Prostate gland (tissue), 2 donors: Measurements from ENCODE around the gene MPIG6B. TPM values are rescaled to one million over a fixed set of nuclear protein-coding genes. Genes with fewer than 3 reads are reported as not detected.

Source experiments
- DNase-seq: peaks from one replicate; pipeline ENCODE4 v3.0.0-alpha.2; 2019; ENCODE audit warnings: low spot score
- H3K27ac ChIP-seq, 2 donors: fragments of 200-600 bp; sonication (generic); 2 replicates each; pipeline ENCODE4 v1.5.1; 2017 to 2019
- H3K27me3 ChIP-seq: fragments of 200-600 bp; sonication (generic); replicated peaks from 2 replicates; pipeline ENCODE4 v1.5.1; 2019; ENCODE audit not compliant: insufficient read depth
- H3K36me3 ChIP-seq, 2 donors: fragments of 200-600 bp; sonication (generic); 1 replicate in 1 of 2; 2 replicates in 1 of 2; pipeline versions ENCODE4 v1.5.1 to v1.8.1; 2017 to 2019
- H3K4me1 ChIP-seq: fragments of 200-600 bp; sonication (generic); replicated peaks from 2 replicates; pipeline ENCODE4 v1.5.1; 2019
- H3K4me3 ChIP-seq, 2 donors: fragments of 200-600 bp; sonication (generic); 2 replicates each; pipeline ENCODE4 v1.5.1; 2017 to 2019
- H3K9me3 ChIP-seq: fragments of 200-600 bp; sonication (generic); 2 replicates; pipeline ENCODE4 v1.5.1; 2017
- POLR2A ChIP-seq: fragments of 450-650 bp; IDR thresholded peaks from one replicate; pipeline ENCODE4 v1.6.1; 2016; ENCODE audit warnings: antibody characterized with exemption, mild to moderate bottlenecking
- POLR2AphosphoS5 ChIP-seq: sonication (generic); formaldehyde crosslinking; IDR thresholded peaks from one replicate; pipeline ENCODE4 v1.6.1; 2017; ENCODE audit warnings: antibody characterized with exemption
- WGBS: methylation state at CpG from one replicate; pipeline ENCODE4 v1.1.5; 2018; 5-methylcytosine and 5-hydroxymethylcytosine counted together
- intact Hi-C: fragments of 100-400 bp; cut with DNase I; formaldehyde crosslinking; loops from one replicate; pipeline ENCODE4 v1.14.2; 2022
- total RNA-seq, 2 donors: library from RNA; depleted of rRNA; stranded (reverse); fragments of >200 nt; gene quantifications; one replicate each; pipeline ENCODE4 v1.1.0, GENCODE V29; 2016
- TF ChIP-seq, protein P1 (sequence below), 4 experiments: fragments of 200-600 bp in 2 of 4; fragments of 450-650 bp in 2 of 4; sonication (generic) in 2 of 4; IDR thresholded peaks; 1 replicate in 3 of 4; 2 replicates in 1 of 4; pipeline ENCODE4 v1.5.1; 2016 to 2019; ENCODE audit warnings: antibody characterized with exemption in 4 of 4, mild to moderate bottlenecking in 2 of 4, moderate library complexity in 2 of 4

MPIG6B gene, protein sequence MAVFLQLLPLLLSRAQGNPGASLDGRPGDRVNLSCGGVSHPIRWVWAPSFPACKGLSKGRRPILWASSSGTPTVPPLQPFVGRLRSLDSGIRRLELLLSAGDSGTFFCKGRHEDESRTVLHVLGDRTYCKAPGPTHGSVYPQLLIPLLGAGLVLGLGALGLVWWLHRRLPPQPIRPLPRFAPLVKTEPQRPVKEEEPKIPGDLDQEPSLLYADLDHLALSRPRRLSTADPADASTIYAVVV
- under 1 TPM in 1 of 2 donors, not detected in 1; 0.74 TPM for total RNA-seq

DNA sequence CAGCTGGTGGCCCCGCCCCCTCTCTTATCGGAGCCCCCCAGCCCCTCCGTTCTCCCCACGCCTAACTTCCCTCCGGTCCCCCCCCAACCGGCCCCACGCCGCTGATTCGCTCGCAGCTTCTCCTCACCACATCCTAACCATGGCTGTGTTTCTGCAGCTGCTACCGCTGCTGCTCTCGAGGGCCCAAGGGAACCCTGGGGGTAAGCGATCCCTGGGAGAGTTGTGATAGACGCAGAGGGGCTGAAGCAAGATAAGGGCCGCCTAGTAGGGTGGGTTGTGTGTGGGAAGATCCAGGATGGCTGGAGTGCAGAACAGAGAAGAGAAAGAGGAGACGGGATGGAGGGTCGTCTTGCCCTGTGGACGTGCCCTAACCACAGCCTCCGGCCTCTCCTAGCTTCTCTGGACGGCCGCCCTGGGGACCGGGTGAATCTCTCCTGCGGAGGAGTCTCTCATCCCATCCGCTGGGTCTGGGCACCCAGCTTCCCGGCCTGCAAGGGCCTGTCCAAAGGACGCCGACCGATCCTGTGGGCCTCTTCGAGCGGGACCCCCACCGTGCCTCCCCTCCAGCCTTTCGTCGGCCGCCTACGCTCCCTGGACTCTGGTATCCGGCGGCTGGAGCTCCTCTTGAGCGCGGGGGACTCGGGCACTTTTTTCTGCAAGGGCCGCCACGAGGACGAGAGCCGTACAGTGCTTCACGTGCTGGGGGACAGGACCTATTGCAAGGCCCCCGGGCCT is at the start of gene MPIG6B:
Gene MPIG6B, plus strand, starts transcription at position 129 of the 735 bp plus-strand sequence. Its CDS starts 11 bp downstream, at position 140.
- Histone ChIP-seq H3K9me3 (no peaks in the 10 kb centered on the region), H3K27me3 (no peaks in the 10 kb centered on the region), H3K36me3 (no peaks in the 10 kb centered on the region), H3K27ac (no peak within 1 kb of the TSS), H3K4me1 (peaks cover 4% of the 10 kb centered on the region), H3K4me3 (no peak within 1 kb of the TSS)
- WGBS = 83% methylated on average over 46 of the region's 46 CpGs
- no peak for DNase-seq
- intact Hi-C loops = no loop called here
- TF ChIP-seq POLR2A = no peak
- TF ChIP-seq, protein P1, sequence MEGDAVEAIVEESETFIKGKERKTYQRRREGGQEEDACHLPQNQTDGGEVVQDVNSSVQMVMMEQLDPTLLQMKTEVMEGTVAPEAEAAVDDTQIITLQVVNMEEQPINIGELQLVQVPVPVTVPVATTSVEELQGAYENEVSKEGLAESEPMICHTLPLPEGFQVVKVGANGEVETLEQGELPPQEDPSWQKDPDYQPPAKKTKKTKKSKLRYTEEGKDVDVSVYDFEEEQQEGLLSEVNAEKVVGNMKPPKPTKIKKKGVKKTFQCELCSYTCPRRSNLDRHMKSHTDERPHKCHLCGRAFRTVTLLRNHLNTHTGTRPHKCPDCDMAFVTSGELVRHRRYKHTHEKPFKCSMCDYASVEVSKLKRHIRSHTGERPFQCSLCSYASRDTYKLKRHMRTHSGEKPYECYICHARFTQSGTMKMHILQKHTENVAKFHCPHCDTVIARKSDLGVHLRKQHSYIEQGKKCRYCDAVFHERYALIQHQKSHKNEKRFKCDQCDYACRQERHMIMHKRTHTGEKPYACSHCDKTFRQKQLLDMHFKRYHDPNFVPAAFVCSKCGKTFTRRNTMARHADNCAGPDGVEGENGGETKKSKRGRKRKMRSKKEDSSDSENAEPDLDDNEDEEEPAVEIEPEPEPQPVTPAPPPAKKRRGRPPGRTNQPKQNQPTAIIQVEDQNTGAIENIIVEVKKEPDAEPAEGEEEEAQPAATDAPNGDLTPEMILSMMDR (IDR thresholded peaks at IDR 0.05) = no peak
- TF ChIP-seq POLR2AphosphoS5 = no peak

DNA sequence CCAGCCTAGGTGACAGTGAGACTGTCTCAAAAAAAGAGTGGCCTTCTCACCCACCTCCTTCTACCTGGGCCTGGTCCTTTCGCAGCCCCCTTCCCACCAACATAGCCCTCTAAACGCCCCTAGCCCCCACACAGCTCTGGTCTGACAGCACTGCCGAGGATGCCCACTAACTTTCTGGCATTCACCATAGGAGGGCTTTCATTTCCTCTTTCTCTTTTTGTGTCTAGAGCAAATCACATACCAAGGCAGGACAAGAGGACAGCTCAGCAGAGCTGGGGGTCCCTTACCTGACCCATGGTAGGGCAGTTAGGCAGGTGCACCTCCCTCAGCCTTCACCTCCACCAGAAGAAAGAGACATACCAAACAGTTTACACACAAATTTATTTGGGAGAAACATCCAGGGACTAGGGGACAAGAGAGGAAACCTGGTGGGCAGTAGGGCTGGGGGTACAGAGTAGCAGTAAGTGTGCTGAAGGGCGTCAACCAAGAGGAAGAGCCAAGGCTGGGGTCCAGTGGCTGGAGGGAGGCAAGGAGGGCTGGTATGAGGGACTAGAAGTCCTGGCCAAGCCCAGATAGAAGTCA is 46.8 kb upstream of the MPIG6B start:
- no peak for DNase-seq
- intact Hi-C loops = no loop called here
- Histone ChIP-seq H3K36me3 (no peaks in the 10 kb centered on the region), H3K4me3 (no peak overlapping the region), H3K9me3 (no peaks in the 10 kb centered on the region), H3K27me3 (no peaks in the 10 kb centered on the region), H3K27ac (no peak overlapping the region), H3K4me1 (peaks cover 4% of the 10 kb centered on the region)
- TF ChIP-seq POLR2A (no peak), POLR2AphosphoS5 (no peak)
- TF ChIP-seq, protein P1 (IDR thresholded peaks at IDR 0.05) = no peak
- 80% methylated on average over 4 of the region's 4 CpGs for WGBS

DNA sequence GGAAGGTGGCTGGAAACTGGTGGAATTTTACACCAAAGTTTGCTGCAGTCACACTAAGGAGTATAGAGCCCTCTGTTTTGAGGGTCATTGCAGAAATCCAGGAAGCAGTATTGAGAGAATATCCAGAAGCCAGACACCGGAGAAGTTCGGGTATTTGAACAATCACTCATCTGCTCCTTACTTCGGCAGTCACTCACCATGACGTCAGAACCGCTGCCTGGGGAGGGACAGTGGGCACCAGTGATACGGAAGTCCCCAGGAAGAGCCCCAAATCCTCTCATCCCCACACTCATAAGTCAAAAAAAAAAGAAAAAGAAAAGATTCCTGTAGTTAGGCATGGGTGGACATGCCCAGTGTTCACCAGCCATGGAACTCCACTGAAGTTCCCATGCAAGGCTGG is 46.3 kb upstream of the MPIG6B start:
- Histone ChIP-seq H3K9me3 (no peaks in the 10 kb centered on the region), H3K36me3 (no peaks in the 10 kb centered on the region), H3K4me1 (peaks cover 4% of the 10 kb centered on the region), H3K4me3 (no peak overlapping the region), H3K27ac (no peak overlapping the region), H3K27me3 (no peaks in the 10 kb centered on the region)
- TF ChIP-seq, protein P1 (IDR thresholded peaks at IDR 0.05) = no peak
- TF ChIP-seq POLR2A = no peak
- TF ChIP-seq POLR2AphosphoS5 = no peak
- WGBS = 68% methylated on average over 6 of the region's 6 CpGs
- intact Hi-C loops = no loop called here
- DNase-seq = no peak

DNA sequence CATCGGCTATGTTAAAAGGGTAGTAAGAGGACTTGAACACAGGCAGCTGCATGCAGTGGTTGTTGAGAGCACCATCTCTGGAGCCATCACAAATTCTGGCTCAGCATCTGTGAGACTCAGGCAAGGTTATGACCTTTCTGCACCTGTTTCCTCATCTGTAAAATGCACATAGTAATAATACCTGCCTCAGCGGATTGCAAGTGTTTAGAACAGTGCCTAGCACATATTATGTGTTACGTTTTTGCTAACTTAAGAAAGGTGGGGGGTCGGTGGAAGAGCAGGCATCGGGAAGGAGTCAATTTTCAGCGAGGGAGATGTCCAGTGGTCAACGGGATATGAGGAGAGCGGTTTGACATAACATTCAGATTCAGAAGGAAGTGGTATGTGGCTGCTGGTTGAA is 45.2 kb upstream of the MPIG6B start:
- no peak overlapping the region for H3K27ac ChIP-seq
- no peak for DNase-seq
- peaks cover 4% of the 10 kb centered on the region for H3K4me1 ChIP-seq
- H3K27me3 ChIP-seq = no peaks in the 10 kb centered on the region
- intact Hi-C loops = no loop called here
- no peaks in the 10 kb centered on the region for H3K9me3 ChIP-seq
- no peaks in the 10 kb centered on the region for H3K36me3 ChIP-seq
- TF ChIP-seq POLR2AphosphoS5 (no peak), POLR2A (no peak)
- TF ChIP-seq, protein P1 (IDR thresholded peaks at IDR 0.05) = no peak
- WGBS = 71% methylated on average over 8 of the region's 8 CpGs
- H3K4me3 ChIP-seq = no peak overlapping the region
